Spleen (tissue), 11 donors: ENCODE results near the gene ROBO1. TPM values are rescaled to one million over a fixed set of nuclear protein-coding genes. Genes with fewer than 3 reads are reported as not detected.

Experiments
- DNase-seq: peaks from one replicate; pipeline ENCODE4 v3.0.0-alpha.2; 2020
- H3K27ac ChIP-seq, 8 donors: fragments of 200-600 bp; sonication (generic) in 7 of 8; 1 replicate in 4 of 8; 2 replicates in 4 of 8; pipeline versions ENCODE4 v1.5.0 to v1.8.0; 2016 to 2021; ENCODE audit warnings: inconsistent platforms in 4 of 8, mild to moderate bottlenecking in 4 of 8, moderate library complexity in 1 of 8
- H3K27me3 ChIP-seq, 7 donors: fragments of 200-600 bp; sonication (generic) in 6 of 7; replicated peaks in 1 of 7; 1 replicate in 4 of 7; 2 replicates in 3 of 7; pipeline versions ENCODE4 v1.5.0 to v1.8.0; 2016 to 2021; ENCODE audit warnings: inconsistent platforms in 3 of 7, mild to moderate bottlenecking in 1 of 7
- H3K36me3 ChIP-seq, 6 donors: fragments of 200-600 bp; sonication (generic) in 5 of 6; 1 replicate in 4 of 6; 2 replicates in 2 of 6; pipeline versions ENCODE4 v1.5.0 to v1.8.0; 2016 to 2021; ENCODE audit warnings: inconsistent platforms in 2 of 6
- H3K4me1 ChIP-seq, 6 donors: fragments of 200-600 bp; sonication (generic) in 5 of 6; 1 replicate in 3 of 6; 2 replicates in 3 of 6; pipeline versions ENCODE4 v1.5.0 to v1.8.0; 2016 to 2021; ENCODE audit warnings: inconsistent platforms in 3 of 6
- H3K4me3 ChIP-seq, 8 donors: fragments of 200-600 bp; sonication (generic) in 7 of 8; 1 replicate in 4 of 8; 2 replicates in 4 of 8; pipeline versions ENCODE4 v1.5.0 to v1.8.0; 2016 to 2021; ENCODE audit warnings: inconsistent platforms in 4 of 8, mild to moderate bottlenecking in 4 of 8, moderate library complexity in 2 of 8
- H3K9me3 ChIP-seq, 8 donors: fragments of 200-600 bp; sonication (generic) in 7 of 8; 1 replicate in 4 of 8; 2 replicates in 4 of 8; pipeline versions ENCODE4 v1.5.0 to v1.8.0; 2016 to 2021; ENCODE audit warnings: inconsistent platforms in 4 of 8
- POLR2A ChIP-seq, 3 donors: fragments of 450-650 bp; IDR thresholded peaks; one replicate each; pipeline ENCODE4 v1.5.1; 2017; ENCODE audit warnings: antibody characterized with exemption in 3 of 3, mild to moderate bottlenecking in 1 of 3
- POLR2AphosphoS5 ChIP-seq, 3 donors: sonication (generic); formaldehyde crosslinking; IDR thresholded peaks; one replicate each; pipeline ENCODE4 v1.5.1; 2017; ENCODE audit warnings: antibody characterized with exemption in 3 of 3
- WGBS, 5 donors: extraction: QIAGEN DNeasy Blood & Tissue Kit in 3 of 5; methylation state at CpG; one replicate each; pipeline versions ENCODE4 v1.1.5 to v1.1.7; 2013 to 2018; 5-methylcytosine and 5-hydroxymethylcytosine counted together
- intact Hi-C: fragments of 100-400 bp; cut with DNase I; formaldehyde crosslinking; loops from one replicate; pipeline ENCODE4 v1.15.0; 2023; ENCODE audit warnings: low total_unique reads
- polyA plus RNA-seq, 3 donors: library from polyadenylated mRNA; stranded (reverse); fragments of 200-250 nt; gene quantifications; one replicate each; pipeline ENCODE4 v1.2.1, GENCODE V29; 2013
- total RNA-seq, 7 donors: library from RNA; depleted of rRNA in 3 of 7; stranded (reverse); fragments of >200 nt in 3 of 7; fragmentation: NEBNext Ultra II Directional in 4 of 7; extraction: Animal tissue kit (Norgen Biotek cat#: 25700) in 4 of 7; gene quantifications; one replicate each; pipeline versions ENCODE4 v1.1.0 to v1.2.1, GENCODE V29; 2016 to 2021
- TF ChIP-seq, protein P1 (sequence below), 11 experiments: fragments of 200-600 bp in 7 of 11; fragments of 450-650 bp in 4 of 11; sonication (generic) in 4 of 11; IDR thresholded peaks in 8 of 11; conservative IDR thresholded peaks in 3 of 11; 1 replicate in 7 of 11; 2 replicates in 4 of 11; pipeline versions ENCODE4 v1.4.0 to v1.8.0; 2016 to 2021; ENCODE audit warnings: antibody characterized with exemption in 11 of 11, inconsistent platforms in 4 of 11, mild to moderate bottlenecking in 1 of 11
- donor health status: healthy with polysubstance abuse.
- donor health status: DM: no; HTN: no; CAD: no; lungs with moderate emphysema.
- donor health status: DM: no; HTN: no; CAD: no.
- donor health status: Bipolar disorder and iron deficiency.
- donor health status: healthy.
- donor health status: DM: no; HTN: no; CAD: no.
- donor health status: DM: yes; HTN: yes; CAD: no.

ROBO1 gene
- total and polyA plus RNA-seq, 10 donors = 3.4 to 37.3 (median 26.0) TPM

DNA sequence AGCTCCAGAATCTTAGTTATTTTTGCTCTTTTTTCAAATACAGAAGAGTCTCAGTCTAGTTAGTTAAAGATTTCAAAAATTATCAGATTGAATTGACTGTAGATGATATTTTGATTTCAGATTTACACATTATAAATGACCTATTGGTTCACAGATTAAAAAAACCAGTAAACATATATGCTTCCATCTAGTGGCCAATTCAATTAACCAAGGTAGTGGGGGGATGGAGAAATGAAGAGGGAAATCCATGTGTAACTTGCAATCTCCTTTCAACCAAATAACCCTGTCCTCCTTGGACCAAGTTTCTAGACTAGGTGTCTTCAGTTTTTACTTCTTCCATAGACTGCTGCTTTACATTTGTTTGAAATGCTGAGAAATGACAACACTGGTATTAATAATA is 789.8 kb downstream of the ROBO1 start:
- H3K4me3 ChIP-seq = no peak overlapping the region
- intact Hi-C loops = no loop called here
- no peaks in the 10 kb centered on the region for H3K36me3 ChIP-seq
- TF ChIP-seq POLR2A (IDR thresholded peaks at IDR 0.05) = no peak
- TF ChIP-seq POLR2AphosphoS5 (IDR thresholded peaks at IDR 0.05) = no peak
- TF ChIP-seq, protein P1, sequence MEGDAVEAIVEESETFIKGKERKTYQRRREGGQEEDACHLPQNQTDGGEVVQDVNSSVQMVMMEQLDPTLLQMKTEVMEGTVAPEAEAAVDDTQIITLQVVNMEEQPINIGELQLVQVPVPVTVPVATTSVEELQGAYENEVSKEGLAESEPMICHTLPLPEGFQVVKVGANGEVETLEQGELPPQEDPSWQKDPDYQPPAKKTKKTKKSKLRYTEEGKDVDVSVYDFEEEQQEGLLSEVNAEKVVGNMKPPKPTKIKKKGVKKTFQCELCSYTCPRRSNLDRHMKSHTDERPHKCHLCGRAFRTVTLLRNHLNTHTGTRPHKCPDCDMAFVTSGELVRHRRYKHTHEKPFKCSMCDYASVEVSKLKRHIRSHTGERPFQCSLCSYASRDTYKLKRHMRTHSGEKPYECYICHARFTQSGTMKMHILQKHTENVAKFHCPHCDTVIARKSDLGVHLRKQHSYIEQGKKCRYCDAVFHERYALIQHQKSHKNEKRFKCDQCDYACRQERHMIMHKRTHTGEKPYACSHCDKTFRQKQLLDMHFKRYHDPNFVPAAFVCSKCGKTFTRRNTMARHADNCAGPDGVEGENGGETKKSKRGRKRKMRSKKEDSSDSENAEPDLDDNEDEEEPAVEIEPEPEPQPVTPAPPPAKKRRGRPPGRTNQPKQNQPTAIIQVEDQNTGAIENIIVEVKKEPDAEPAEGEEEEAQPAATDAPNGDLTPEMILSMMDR (IDR thresholded peaks at IDR 0.05 in 8 of 11, conservative IDR thresholded peaks at IDR 0.05 in 3 of 11) = peak in 4 of 11 experiments; percentile 15 to 25 (median 24)
- H3K27ac ChIP-seq = no peak overlapping the region
- H3K27me3 ChIP-seq = no peaks in the 10 kb centered on the region
- no peak for DNase-seq
- no peaks in the 10 kb centered on the region for H3K9me3 ChIP-seq
- H3K4me1 ChIP-seq = no peaks in the 10 kb centered on the region

DNA sequence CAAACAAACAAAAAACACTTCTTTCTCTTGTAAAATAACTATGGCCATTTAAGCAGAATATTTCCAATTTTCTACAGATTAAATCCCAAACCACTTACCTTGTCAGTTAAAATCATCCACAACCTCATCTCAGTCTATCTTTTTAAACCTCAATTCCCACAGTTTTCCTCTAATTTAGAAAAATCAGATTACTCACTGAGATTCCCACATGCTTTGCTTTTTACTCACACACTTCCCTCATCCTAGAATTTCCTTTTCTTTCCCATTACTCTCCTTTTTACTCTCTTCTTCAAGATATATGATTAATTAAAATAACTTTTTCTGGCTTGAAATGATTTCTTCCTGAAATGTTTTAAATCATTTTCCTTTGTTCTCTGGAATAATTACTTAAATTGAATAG is 790.7 kb downstream of the ROBO1 start:
- Histone ChIP-seq H3K4me1 (no peaks in the 10 kb centered on the region), H3K4me3 (no peak overlapping the region), H3K27ac (no peak overlapping the region), H3K9me3 (peaks cover 0 to 3% (median 0%) of the 10 kb centered on the region in 8 donors), H3K36me3 (no peaks in the 10 kb centered on the region), H3K27me3 (no peaks in the 10 kb centered on the region)
- intact Hi-C loops = no loop called here
- TF ChIP-seq POLR2A (IDR thresholded peaks at IDR 0.05) (no peak), POLR2AphosphoS5 (IDR thresholded peaks at IDR 0.05) (no peak)
- TF ChIP-seq, protein P1 (IDR thresholded peaks at IDR 0.05 in 8 of 11, conservative IDR thresholded peaks at IDR 0.05 in 3 of 11) = no peak
- no peak for DNase-seq

DNA sequence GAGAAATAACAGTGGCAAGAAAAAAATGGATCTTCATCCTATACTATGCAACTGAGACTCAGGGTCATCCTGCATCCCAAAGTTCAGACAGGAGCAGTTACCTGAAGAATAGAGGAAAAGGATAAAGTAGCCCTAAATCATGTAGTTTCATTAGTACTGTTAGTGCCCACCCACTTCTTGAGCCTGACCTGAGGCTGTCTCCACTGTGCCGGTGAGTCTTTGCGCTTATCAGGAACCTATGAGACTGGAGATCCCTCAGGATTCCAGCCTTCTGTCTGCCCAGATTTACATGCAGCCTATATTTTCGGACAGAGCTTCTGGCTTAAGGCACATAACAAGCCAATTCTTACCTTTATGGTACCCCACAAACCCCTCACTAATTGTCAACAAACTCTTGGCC is 791.6 kb downstream of the ROBO1 start:
- Histone ChIP-seq H3K36me3 (no peaks in the 10 kb centered on the region), H3K27me3 (no peaks in the 10 kb centered on the region), H3K9me3 (peaks cover 0 to 3% (median 0%) of the 10 kb centered on the region in 8 donors), H3K4me1 (no peaks in the 10 kb centered on the region), H3K27ac (no peak overlapping the region), H3K4me3 (no peak overlapping the region)
- DNase-seq = no peak
- intact Hi-C loops = no loop called here
- TF ChIP-seq POLR2AphosphoS5 (IDR thresholded peaks at IDR 0.05) = no peak
- no peak for TF ChIP-seq POLR2A (IDR thresholded peaks at IDR 0.05)
- TF ChIP-seq, protein P1 (IDR thresholded peaks at IDR 0.05 in 8 of 11, conservative IDR thresholded peaks at IDR 0.05 in 3 of 11) = no peak
- WGBS, 5 donors = 79 to 96% (median 86%) methylated on average over 3 of the region's 3 CpGs

DNA sequence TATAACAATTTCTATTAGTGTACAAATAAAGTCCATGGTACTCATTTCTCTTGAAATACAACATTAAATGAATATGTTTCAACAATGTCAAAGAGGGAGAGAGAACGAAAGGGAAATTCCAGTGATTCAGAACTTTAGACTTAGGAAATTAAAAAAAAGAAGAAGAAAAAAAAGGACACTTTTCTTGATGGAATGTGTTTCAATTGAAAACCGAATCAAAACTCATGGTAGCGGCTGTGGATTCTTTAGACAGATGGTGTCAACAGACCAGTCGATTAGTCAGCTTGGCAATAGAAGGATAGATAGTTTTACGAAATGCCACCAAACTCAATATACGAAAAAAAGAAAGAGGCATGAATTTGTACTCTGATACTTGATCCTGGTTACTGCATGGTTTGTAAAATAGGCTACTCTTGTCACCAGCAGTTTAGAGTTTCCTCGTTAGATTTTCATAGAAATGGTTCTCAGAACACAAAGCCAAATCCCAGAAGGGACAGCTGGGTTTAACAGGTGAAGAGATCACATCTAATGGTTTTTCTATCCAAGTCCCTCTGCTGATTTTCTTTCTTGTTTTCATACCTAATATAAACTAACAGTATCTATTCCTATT is 793.5 kb downstream of the ROBO1 start:
- intact Hi-C loops = no loop called here

More for the DNA sequence above, 793.5 kb downstream of the ROBO1 start:
- DNase-seq = no peak
- Histone ChIP-seq H3K27ac (no peak overlapping the region), H3K27me3 (no peaks in the 10 kb centered on the region), H3K36me3 (no peaks in the 10 kb centered on the region), H3K4me1 (no peaks in the 10 kb centered on the region), H3K9me3 (peaks cover 0 to 3% (median 0%) of the 10 kb centered on the region in 8 donors), H3K4me3 (no peak overlapping the region)
- no peak for TF ChIP-seq POLR2AphosphoS5 (IDR thresholded peaks at IDR 0.05)
- TF ChIP-seq POLR2A (IDR thresholded peaks at IDR 0.05) = no peak
- TF ChIP-seq, protein P1 (IDR thresholded peaks at IDR 0.05 in 8 of 11, conservative IDR thresholded peaks at IDR 0.05 in 3 of 11) = no peak
- 73 to 80% (median 79%) methylated on average over 7 of the region's 7 CpGs for WGBS, 5 donors
